ENCODE data around the gene TMEM101.
"Not testable (repeated sequence)": the region's sequence is repeated elsewhere in the genome, so short reads cannot be mapped to it uniquely, and the experiment has no call there.

TMEM101 gene

GRCh38 chr17:44014437-44015172 is at the start of gene TMEM101:
TSS of gene TMEM101 (minus strand) at chr17:44014963. CDS start at chr17:44014952, 11 bp downstream.
- DNase-seq = peak; percentile 84

GRCh38 chr17:44063704-44064639 is 49.2 kb upstream of the TMEM101 start:
- no peak for DNase-seq

- DNase-seq = no peak
These were observed 48.1 kb upstream of the TMEM101 start for GRCh38 chr17:44062871-44063270.

- no peak for DNase-seq
These were observed 46.7 kb upstream of the TMEM101 start for GRCh38 chr17:44061446-44061845.

GRCh38 chr17:44059101-44059892 is 44.5 kb upstream of the TMEM101 start:
- no peak for DNase-seq

GRCh38 chr17:44053125-44053872 is 38.5 kb upstream of the TMEM101 start:
- DNase-seq = no peak

- no peak for DNase-seq
These were observed 34.7 kb upstream of the TMEM101 start for GRCh38 chr17:44049294-44050060.

GRCh38 chr17:44046893-44047292 is 32.1 kb upstream of the TMEM101 start:
- DNase-seq = not testable (repeated sequence)

GRCh38 chr17:44045486-44045885 is 30.7 kb upstream of the TMEM101 start:
- DNase-seq = no peak

GRCh38 chr17:44044071-44044470 is 29.3 kb upstream of the TMEM101 start:
- no peak for DNase-seq

- no peak for DNase-seq
These were observed 28.5 kb upstream of the TMEM101 start for GRCh38 chr17:44043272-44043696.

- no peak for DNase-seq
These were observed 25.3 kb upstream of the TMEM101 start for GRCh38 chr17:44039829-44040635.

- no peak for DNase-seq
These were observed 23.8 kb upstream of the TMEM101 start for GRCh38 chr17:44038604-44039011.

- no peak for DNase-seq
These were observed 22.7 kb upstream of the TMEM101 start for GRCh38 chr17:44037471-44037870.

- DNase-seq = not testable (repeated sequence)
These were observed 19.9 kb upstream of the TMEM101 start for GRCh38 chr17:44034688-44035087.

- DNase-seq = no peak
These were observed 19.2 kb upstream of the TMEM101 start for GRCh38 chr17:44033861-44034408.

GRCh38 chr17:44030482-44030881 is 15.7 kb upstream of the TMEM101 start:
- DNase-seq = no peak

- no peak for DNase-seq
These were observed 15.0 kb upstream of the TMEM101 start for GRCh38 chr17:44029736-44030135.

- DNase-seq = no peak
These were observed 10.1 kb upstream of the TMEM101 start for GRCh38 chr17:44024853-44025252.

GRCh38 chr17:44024271-44024663 is 9.5 kb upstream of the TMEM101 start:
- DNase-seq = no peak

All from amniotic stem cell (primary cell).